ENCODE results near the gene TM9SF3.

Gene TM9SF3

DNA sequence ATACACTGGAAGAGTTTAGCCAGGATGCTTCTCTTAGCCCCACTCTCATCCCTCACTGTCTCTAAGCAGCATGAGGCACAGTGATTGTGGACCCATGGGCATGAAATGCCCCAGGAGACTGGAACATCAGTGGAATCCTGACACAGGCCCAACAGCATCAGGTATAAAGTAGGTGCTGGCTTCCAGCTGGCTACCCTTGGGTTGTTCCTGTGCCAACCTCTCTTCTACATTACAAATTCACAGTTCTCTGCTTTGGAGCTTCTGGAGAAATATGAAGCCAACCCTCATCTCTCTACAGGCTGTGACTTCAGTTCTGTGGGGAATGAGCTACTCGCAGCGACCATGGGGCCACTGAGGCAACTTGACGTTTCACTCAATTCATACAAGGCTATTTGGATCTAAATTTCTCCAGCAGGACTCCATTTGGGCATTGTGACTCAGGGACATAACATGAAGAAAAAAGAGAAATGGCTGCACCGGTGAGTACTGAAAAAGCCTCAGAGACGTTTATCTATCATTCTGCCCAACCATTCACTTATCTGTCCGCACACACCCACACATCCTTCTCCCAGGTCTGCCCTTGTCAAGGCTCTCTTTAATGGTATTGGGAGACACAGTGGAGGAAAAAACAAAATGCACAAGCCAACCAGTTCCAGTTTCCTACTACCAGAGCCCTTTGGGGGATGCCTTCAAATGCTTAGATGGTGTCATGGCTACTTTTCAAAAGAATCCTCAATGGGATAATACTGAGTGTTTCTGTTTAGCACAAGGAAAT lies 35.4 kb upstream of the TM9SF3 start:
- H3K4me3 ChIP-seq (ENCODE audit: low read depth, low read length): no peak overlapping the region
- in situ Hi-C loops (cut with HindIII; ENCODE audit: low sequenced_read_pairs): no loop called here
- DNase-seq (ENCODE audit: low read depth): no peak
- TF ChIP-seq, protein P1, sequence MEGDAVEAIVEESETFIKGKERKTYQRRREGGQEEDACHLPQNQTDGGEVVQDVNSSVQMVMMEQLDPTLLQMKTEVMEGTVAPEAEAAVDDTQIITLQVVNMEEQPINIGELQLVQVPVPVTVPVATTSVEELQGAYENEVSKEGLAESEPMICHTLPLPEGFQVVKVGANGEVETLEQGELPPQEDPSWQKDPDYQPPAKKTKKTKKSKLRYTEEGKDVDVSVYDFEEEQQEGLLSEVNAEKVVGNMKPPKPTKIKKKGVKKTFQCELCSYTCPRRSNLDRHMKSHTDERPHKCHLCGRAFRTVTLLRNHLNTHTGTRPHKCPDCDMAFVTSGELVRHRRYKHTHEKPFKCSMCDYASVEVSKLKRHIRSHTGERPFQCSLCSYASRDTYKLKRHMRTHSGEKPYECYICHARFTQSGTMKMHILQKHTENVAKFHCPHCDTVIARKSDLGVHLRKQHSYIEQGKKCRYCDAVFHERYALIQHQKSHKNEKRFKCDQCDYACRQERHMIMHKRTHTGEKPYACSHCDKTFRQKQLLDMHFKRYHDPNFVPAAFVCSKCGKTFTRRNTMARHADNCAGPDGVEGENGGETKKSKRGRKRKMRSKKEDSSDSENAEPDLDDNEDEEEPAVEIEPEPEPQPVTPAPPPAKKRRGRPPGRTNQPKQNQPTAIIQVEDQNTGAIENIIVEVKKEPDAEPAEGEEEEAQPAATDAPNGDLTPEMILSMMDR (IDR thresholded peaks at IDR 0.05; ENCODE audit: low read depth, low read length, missing control alignments): no peak

DNA sequence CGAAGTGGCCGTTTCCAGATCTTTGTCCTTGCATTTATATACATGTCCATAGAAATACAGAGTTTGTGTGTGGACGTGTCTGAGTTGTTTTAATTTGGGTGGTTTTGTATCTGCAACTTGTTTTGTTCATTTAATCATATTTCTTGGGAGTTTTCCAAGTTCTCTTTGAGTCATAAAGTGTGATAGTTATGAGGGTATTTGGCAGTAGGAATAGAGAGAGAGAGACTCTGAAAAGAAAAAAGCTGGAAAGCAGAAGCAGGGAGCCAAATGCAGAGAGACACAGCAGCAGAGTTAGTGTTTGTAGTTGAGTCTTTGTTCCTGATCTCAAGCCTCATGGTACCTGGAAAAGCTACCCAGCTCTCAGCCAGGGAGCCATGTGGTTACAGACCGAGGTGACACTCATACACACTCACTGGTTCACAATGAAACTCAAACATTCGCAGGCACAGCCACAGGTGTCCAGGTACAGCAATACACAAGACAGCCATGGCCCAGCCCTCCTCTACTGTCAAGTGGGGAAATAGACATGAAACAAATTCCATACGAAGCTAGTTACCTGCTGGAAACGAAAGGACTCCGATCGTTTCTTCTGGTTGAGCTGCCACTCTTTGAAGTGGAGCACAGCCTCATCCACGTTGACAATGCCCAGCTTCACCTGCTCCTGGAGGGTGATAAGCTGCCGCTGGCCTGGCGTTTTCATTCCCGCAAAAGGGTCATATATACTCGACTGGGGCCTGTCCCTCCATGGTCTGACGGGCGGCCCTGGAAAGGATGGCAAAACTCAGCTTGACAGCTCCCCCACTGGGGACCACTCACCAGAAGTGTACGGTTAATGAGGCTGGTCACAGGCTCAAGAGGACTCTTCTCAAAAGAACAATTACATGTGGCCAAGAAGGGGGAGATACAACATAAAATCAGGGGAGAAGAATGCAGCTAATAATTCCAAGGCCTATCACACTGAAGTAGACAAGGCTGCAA lies 33.3 kb upstream of the TM9SF3 start:
- TF ChIP-seq, protein P1 (IDR thresholded peaks at IDR 0.05; ENCODE audit: low read depth, low read length, missing control alignments): no peak
- DNase-seq (ENCODE audit: low read depth): no peak
- H3K4me3 ChIP-seq (ENCODE audit: low read depth, low read length): no peak overlapping the region
- in situ Hi-C loops (cut with HindIII; ENCODE audit: low sequenced_read_pairs): no loop called here

DNA sequence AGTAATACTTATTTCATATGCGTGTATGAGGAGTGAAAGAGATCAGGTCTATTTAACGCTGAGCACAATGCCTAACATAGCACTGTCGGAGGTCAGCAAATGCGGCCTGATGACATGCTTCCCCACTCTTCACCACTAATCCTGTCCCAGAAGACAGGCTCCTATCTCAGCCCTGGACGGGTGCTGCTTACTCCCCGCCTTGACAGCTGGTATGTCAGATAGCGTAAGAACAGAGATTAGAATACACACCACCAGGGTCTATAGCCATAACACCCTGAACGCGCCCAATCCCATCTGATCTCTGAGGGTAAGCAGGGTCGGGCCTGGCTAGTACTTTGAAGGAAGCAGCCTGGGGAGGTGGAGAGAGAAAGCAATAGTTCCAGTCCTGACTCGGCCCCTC lies 32.3 kb upstream of the TM9SF3 start:
- in situ Hi-C loops (cut with HindIII; ENCODE audit: low sequenced_read_pairs): no loop called here
- H3K4me3 ChIP-seq (ENCODE audit: low read depth, low read length): no peak overlapping the region
- TF ChIP-seq, protein P1 (IDR thresholded peaks at IDR 0.05; ENCODE audit: low read depth, low read length, missing control alignments): no peak
- DNase-seq (ENCODE audit: low read depth): no peak

DNA sequence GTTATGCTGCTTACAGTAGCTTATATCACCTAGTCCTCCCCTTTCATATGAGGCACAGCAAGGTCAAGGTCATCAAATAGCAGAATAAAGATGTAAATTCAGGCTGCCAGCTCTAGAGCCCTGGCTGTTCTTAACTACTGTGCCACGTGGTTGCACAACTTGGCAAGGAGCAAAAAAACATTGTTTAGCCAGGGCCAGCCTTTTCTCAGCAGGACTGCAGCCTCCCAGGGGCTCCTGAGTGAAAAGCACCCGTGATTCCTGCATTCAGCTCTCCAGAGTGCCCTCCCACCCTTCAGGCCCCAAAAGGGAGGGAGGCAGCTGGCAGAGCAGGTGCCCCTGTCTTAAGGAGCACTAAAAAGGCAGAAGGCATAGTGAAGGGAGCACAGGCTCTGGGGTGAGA lies 31.8 kb upstream of the TM9SF3 start:
- DNase-seq (ENCODE audit: low read depth): peak; percentile 6
- H3K4me3 ChIP-seq (ENCODE audit: low read depth, low read length): no peak overlapping the region
- TF ChIP-seq, protein P1 (IDR thresholded peaks at IDR 0.05; ENCODE audit: low read depth, low read length, missing control alignments): no peak
- in situ Hi-C loops (cut with HindIII; ENCODE audit: low sequenced_read_pairs): no loop called here

DNA sequence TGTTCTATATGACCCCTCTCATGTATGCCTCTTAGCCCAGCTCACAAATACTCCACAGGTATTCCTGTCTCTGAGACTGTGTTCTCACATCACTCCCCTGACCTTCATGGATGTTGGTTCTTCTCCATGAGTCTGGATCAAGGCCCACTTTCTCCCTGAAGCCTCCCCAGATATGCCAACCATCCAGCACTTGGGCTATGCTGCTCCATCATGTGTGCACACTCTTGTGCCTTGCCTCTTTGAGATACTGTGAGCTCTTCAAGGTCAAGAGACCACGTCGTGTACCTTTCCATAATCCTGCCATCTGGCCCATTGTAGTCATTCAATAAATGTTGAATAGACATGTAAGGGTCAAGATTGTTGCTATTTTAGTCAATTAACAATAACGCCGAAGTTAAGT lies 30.1 kb upstream of the TM9SF3 start:
- H3K4me3 ChIP-seq (ENCODE audit: low read depth, low read length): no peak overlapping the region
- in situ Hi-C loops (cut with HindIII; ENCODE audit: low sequenced_read_pairs): no loop called here
- TF ChIP-seq, protein P1 (IDR thresholded peaks at IDR 0.05; ENCODE audit: low read depth, low read length, missing control alignments): no peak
- DNase-seq (ENCODE audit: low read depth): no peak

GRCh38 chr10:96614515-96614914 lies 27.7 kb upstream of the TM9SF3 start:
- no peak overlapping the region for H3K4me3 ChIP-seq (ENCODE audit: low read depth, low read length)
- in situ Hi-C loops (cut with HindIII; ENCODE audit: low sequenced_read_pairs): no loop called here
- TF ChIP-seq, protein P1 (IDR thresholded peaks at IDR 0.05; ENCODE audit: low read depth, low read length, missing control alignments): no peak
- DNase-seq (ENCODE audit: low read depth): peak; percentile 36
